ENCODE measurements around the gene TIMM13. TPM values are rescaled to one million over a fixed set of nuclear protein-coding genes. Genes with fewer than 3 reads are reported as not detected.
"Not testable (repeated sequence)": the region's sequence is repeated elsewhere in the genome, so short reads cannot be mapped to it uniquely, and the experiment has no call there.

TIMM13 gene
- total RNA-seq, 2 donors from 2014 or later = 100 to 252 TPM

GRCh38 chr19:2394442-2395292 lies 32.7 kb downstream of the TIMM13 start:
- DNase-seq = peak; percentile 73
- Histone ChIP-seq H3K27ac (peak overlapping the region; percentile 17), H3K4me3 (peak overlapping the region; percentile 17), H3K27me3 (no peaks in the 10 kb centered on the region), H3K4me1 (no peaks in the 10 kb centered on the region), H3K9me3 (no peaks in the 10 kb centered on the region), H3K9ac (ENCODE audit: low read depth in 2 of 2, low read length in 2 of 2) (no peak overlapping the region), H3K36me3 (no peaks in the 10 kb centered on the region)
- TF ChIP-seq CTCF (IDR thresholded peaks at IDR 0.05) = no peak
- intact Hi-C loops (cut with DNase I) = loop anchor here (5.0 kb wide), 2 partner anchors 62 to 232 kb away; partner anchors contain the start of gene DOT1L

DNA sequence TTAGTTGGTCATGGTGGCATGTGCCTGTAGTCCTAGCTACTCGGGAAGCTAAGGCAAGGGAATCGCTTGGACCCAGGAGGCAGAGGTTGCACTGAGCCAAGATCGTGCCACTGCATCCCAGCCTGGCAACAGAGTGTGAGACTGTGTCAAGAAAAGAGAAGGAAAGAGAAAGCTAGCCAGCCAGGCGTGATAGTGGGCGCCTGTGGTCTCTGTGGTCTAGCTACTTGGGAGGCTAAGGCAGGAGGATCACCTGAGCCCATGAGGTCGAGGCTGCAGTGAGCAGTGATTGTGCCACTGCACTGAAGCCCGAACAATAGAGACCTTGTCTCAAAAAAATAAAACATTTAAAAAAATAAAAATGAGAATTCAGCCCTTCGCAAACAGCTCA lies 33.3 kb downstream of the TIMM13 start:
- no peak overlapping the region for H3K4me3 ChIP-seq
- H3K27me3 ChIP-seq = no peaks in the 10 kb centered on the region
- H3K27ac ChIP-seq = no peak overlapping the region
- no peak for DNase-seq
- no peak overlapping the region for H3K9ac ChIP-seq (ENCODE audit: low read depth in 2 of 2, low read length in 2 of 2)
- H3K9me3 ChIP-seq = no peaks in the 10 kb centered on the region
- TF ChIP-seq CTCF (IDR thresholded peaks at IDR 0.05) = no peak
- H3K4me1 ChIP-seq = no peaks in the 10 kb centered on the region
- no peaks in the 10 kb centered on the region for H3K36me3 ChIP-seq
- intact Hi-C loops (cut with DNase I) = loop anchor here (5.0 kb wide), 1 partner anchor 62 kb away; no protein-coding TSS in a partner anchor

DNA sequence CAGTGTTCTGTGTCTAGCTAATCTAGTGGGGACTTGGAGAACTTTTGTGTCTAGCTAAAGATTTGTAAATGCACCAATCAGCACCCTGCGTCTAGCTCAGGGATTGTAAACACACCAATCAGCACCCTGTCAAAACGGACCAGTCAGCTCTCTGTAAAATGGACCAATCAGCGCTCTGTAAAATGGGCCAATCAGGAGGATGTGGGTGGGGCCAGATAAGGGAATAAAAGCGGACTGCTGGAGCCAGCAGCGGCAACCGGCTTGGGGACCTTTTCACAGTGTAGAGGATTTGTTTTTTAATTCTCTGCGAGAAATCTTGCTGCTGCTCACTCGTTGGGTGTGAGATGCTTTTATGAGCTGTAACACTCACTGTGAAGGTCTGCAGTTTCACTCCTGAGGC lies 34.5 kb downstream of the TIMM13 start:
- not testable (repeated sequence) for H3K9me3 ChIP-seq; DNase-seq; H3K4me3 ChIP-seq; H3K27ac ChIP-seq; H3K36me3 ChIP-seq; H3K4me1 ChIP-seq; H3K27me3 ChIP-seq; H3K9ac ChIP-seq (ENCODE audit: low read depth in 2 of 2, low read length in 2 of 2)
- intact Hi-C loops (cut with DNase I) = loop anchor here (5.0 kb wide), 1 partner anchor 61 kb away; no protein-coding TSS in a partner anchor

DNA sequence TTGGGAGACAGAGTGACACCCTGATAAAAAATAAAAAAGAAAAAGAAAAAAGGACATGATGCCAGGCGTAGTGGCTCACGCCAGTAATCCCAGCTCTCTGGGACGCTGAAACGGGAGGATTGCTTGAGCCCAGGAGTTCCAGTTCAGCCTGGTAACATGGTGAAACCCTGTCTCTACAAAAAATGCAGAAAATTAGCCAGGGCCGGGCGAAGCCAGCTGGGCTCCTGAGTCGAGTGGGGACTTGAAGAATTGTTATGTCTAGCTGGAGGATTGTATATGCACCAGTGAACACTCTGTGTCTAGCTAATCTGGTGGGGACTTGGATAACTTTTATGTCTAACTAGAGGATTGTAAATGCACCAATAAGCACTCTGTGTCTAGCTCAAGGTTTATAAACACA lies 35.0 kb downstream of the TIMM13 start:
- no peak for TF ChIP-seq CTCF (IDR thresholded peaks at IDR 0.05)
- H3K4me3 ChIP-seq = no peak overlapping the region
- no peaks in the 10 kb centered on the region for H3K9me3 ChIP-seq
- intact Hi-C loops (cut with DNase I) = loop anchor here (5.0 kb wide), 1 partner anchor 60 kb away; no protein-coding TSS in a partner anchor
- no peaks in the 10 kb centered on the region for H3K27me3 ChIP-seq
- no peak for DNase-seq
- H3K9ac ChIP-seq (ENCODE audit: low read depth in 2 of 2, low read length in 2 of 2) = no peak overlapping the region
- H3K36me3 ChIP-seq = no peaks in the 10 kb centered on the region
- H3K27ac ChIP-seq = no peak overlapping the region
- no peaks in the 10 kb centered on the region for H3K4me1 ChIP-seq

- H3K9ac ChIP-seq (ENCODE audit: low read depth in 2 of 2, low read length in 2 of 2) = no peak overlapping the region
- no peak overlapping the region for H3K4me3 ChIP-seq
- intact Hi-C loops (cut with DNase I) = loop anchor here (2.0 to 5.0 kb wide), 2 partner anchors 59 to 116 kb away; no protein-coding TSS in a partner anchor
- H3K4me1 ChIP-seq = no peaks in the 10 kb centered on the region
- peak; percentile 64 for TF ChIP-seq CTCF (IDR thresholded peaks at IDR 0.05)
- no peaks in the 10 kb centered on the region for H3K9me3 ChIP-seq
- no peaks in the 10 kb centered on the region for H3K27me3 ChIP-seq
- H3K27ac ChIP-seq = no peak overlapping the region
- peak; percentile 48 for DNase-seq
- H3K36me3 ChIP-seq = no peaks in the 10 kb centered on the region
Measured at GRCh38 chr19:2391118-2391725, 36.2 kb downstream of the TIMM13 start.
